Astrocyte (in vitro differentiated cells and primary cell): ENCODE results near the gene NUCKS1. TPM values are rescaled to one million over a fixed set of nuclear protein-coding genes. Genes with fewer than 3 reads are reported as not detected.

Experiments
- DNase-seq: peaks from one replicate; pipeline ENCODE4 v3.0.0-alpha.2; 2010; ENCODE audit warnings: low read depth
- FAIRE-seq: peaks from 2 replicates; lab custom pipeline; 2011; peaks lifted over from hg19 to GRCh38; lab: Jason Lieb, UNC
- H2AFZ ChIP-seq: 2 replicates; pipeline ENCODE4 v1.6.0; 2012; ENCODE audit warnings: low read depth, low read length, inconsistent platforms
- H3K27ac ChIP-seq: 2 replicates; pipeline ENCODE4 v1.5.1; 2011; ENCODE audit warnings: low read depth, low read length, inconsistent platforms
- H3K27me3 ChIP-seq: 2 replicates; pipeline ENCODE4 v1.6.0; 2011; ENCODE audit warnings: low read length, inconsistent platforms; ENCODE audit not compliant: insufficient read depth
- H3K36me3 ChIP-seq: 2 replicates; pipeline ENCODE4 v1.5.1; 2011; ENCODE audit warnings: low read length, inconsistent platforms; ENCODE audit not compliant: insufficient read depth
- H3K4me1 ChIP-seq: 2 replicates; pipeline ENCODE4 v1.5.1; 2011; ENCODE audit warnings: low read length, inconsistent platforms; ENCODE audit not compliant: insufficient read depth
- H3K4me2 ChIP-seq: 2 replicates; pipeline ENCODE4 v1.6.0; 2012; ENCODE audit warnings: low read length, inconsistent platforms
- H3K4me3 ChIP-seq: 2 replicates; pipeline ENCODE4 v1.5.1; 2011; ENCODE audit warnings: low read depth, mild to moderate bottlenecking, low read length, inconsistent platforms; ENCODE audit not compliant: insufficient read depth
- H3K79me2 ChIP-seq: 2 replicates; pipeline ENCODE4 v1.6.0; 2012; ENCODE audit warnings: mild to moderate bottlenecking, low read length, inconsistent platforms; ENCODE audit not compliant: insufficient read depth
- H3K9ac ChIP-seq: 2 replicates; pipeline ENCODE4 v1.6.0; 2012; ENCODE audit warnings: mild to moderate bottlenecking, low read length, inconsistent platforms
- H3K9me3 ChIP-seq: 2 replicates; pipeline ENCODE4 v1.5.1; 2012; ENCODE audit warnings: low read depth, mild to moderate bottlenecking, low read length, inconsistent platforms; ENCODE audit not compliant: insufficient read depth
- H4K20me1 ChIP-seq: 2 replicates; pipeline ENCODE4 v1.6.0; 2012; ENCODE audit warnings: low read length, inconsistent platforms; ENCODE audit not compliant: insufficient read depth
- H3K27ac Mint-ChIP-seq: one replicate; pipeline ENCODE4 v1.8.0; 2021; ENCODE audit warnings: mild to moderate bottlenecking, mixed read lengths; ENCODE audit not compliant: unreplicated experiment
- H3K27me3 Mint-ChIP-seq: one replicate; pipeline ENCODE4 v1.8.0; 2021; ENCODE audit warnings: low read depth, mixed read lengths; ENCODE audit not compliant: unreplicated experiment
- H3K36me3 Mint-ChIP-seq: one replicate; pipeline ENCODE4 v1.8.0; 2021; ENCODE audit warnings: low read depth, mixed read lengths; ENCODE audit not compliant: unreplicated experiment
- H3K4me1 Mint-ChIP-seq: one replicate; pipeline ENCODE4 v1.8.0; 2021; ENCODE audit warnings: low read depth, mixed read lengths; ENCODE audit not compliant: unreplicated experiment
- H3K4me3 Mint-ChIP-seq: one replicate; pipeline ENCODE4 v1.8.0; 2021; ENCODE audit warnings: mild to moderate bottlenecking, moderate library complexity, mixed read lengths; ENCODE audit not compliant: unreplicated experiment
- H3K9me3 Mint-ChIP-seq: one replicate; pipeline ENCODE4 v1.8.0; 2021; ENCODE audit warnings: mild to moderate bottlenecking, mixed read lengths; ENCODE audit not compliant: unreplicated experiment
- CTCF ChIP-seq: IDR thresholded peaks from 2 replicates; pipeline ENCODE4 v1.5.1; 2011; ENCODE audit warnings: low read depth, mild to moderate bottlenecking, inconsistent platforms, low read length, moderate library complexity; ENCODE audit not compliant: insufficient read depth
- EZH2 ChIP-seq: IDR thresholded peaks from 2 replicates; pipeline ENCODE4 v1.6.1; 2012; ENCODE audit warnings: mild to moderate bottlenecking, low read length, inconsistent platforms; ENCODE audit not compliant: insufficient read depth
- total RNA-seq: library from RNA; stranded (reverse); gene quantifications from 2 replicates; pipeline ENCODE4 v1.2.1, GENCODE V29; 2021

The NUCKS1 gene
- total RNA-seq, 1 donor from 2014 or later, result 169 TPM

GRCh38 chr1:205797168-205797567, 47.2 kb upstream of the NUCKS1 start:
- H3K36me3 ChIP-seq, result peaks cover 14% of the 10 kb centered on the region

DNA sequence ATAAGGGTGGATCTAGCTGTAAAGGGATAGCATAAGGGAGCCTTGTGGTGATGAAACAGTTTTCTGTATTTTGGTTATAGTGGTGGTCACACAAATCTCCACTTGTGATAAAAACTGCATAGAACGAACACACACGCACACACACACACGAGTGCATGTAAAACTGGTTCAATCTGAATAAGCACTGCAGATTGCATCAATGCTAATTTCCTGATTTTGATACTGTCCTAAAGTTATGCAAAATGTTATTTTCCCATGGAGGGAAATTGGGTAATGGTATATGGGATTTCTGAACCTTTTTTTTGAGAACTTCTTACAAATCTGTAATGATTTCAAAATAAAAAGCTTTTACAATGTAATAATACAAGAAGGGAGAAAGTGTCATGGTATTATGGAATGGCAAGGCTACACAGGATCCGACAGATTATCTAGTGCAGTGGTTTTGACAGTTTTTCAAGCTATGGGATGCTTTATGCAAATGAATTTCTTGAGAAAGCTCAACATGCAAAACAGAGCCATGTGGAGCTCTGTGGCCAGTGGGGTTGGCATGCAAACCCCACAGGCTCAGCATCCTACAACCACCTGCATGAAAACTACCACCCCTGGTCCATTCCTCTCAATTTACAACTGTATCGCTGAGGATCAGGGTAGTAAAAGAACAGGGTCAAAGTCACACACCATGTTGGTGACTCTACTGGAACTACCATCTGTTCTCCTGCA, 44.2 kb upstream of the NUCKS1 start:
- Histone ChIP-seq H3K4me2 (no peak overlapping the region), H3K4me3 (no peak overlapping the region), H3K9me3 (no peaks in the 10 kb centered on the region), H3K9ac (no peak overlapping the region), H3K27ac (no peak overlapping the region), H2AFZ (no peak overlapping the region), H3K4me1 (no peaks in the 10 kb centered on the region), H4K20me1 (no peaks in the 10 kb centered on the region), H3K36me3 (peaks cover 16% of the 10 kb centered on the region), H3K27me3 (no peaks in the 10 kb centered on the region), H3K79me2 (no peaks in the 10 kb centered on the region)
- Mint-ChIP-seq H3K4me3 (no peak overlapping the region), H3K36me3 (peaks cover 34% of the 10 kb centered on the region), H3K9me3 (no peaks in the 10 kb centered on the region), H3K27ac (no peak overlapping the region), H3K27me3 (no peaks in the 10 kb centered on the region), H3K4me1 (no peaks in the 10 kb centered on the region)
- DNase-seq, result no peak
- TF ChIP-seq EZH2 (no peak), CTCF (no peak)
- FAIRE-seq, result no peak

More at GRCh38 chr1:205797168-205797567, 47.2 kb upstream of the NUCKS1 start:
- no peak for FAIRE-seq
- H3K4me3 ChIP-seq, result no peak overlapping the region
- no peaks in the 10 kb centered on the region for H3K4me1 Mint-ChIP-seq
- H3K4me3 Mint-ChIP-seq, result no peak overlapping the region
- peaks cover 13% of the 10 kb centered on the region for H4K20me1 ChIP-seq
- H3K9me3 Mint-ChIP-seq, result no peaks in the 10 kb centered on the region
- H3K36me3 Mint-ChIP-seq, result peaks cover 46% of the 10 kb centered on the region
- H3K4me1 ChIP-seq, result no peaks in the 10 kb centered on the region
- TF ChIP-seq EZH2, result no peak
- no peak overlapping the region for H3K9ac ChIP-seq
- H3K9me3 ChIP-seq, result no peaks in the 10 kb centered on the region
- peaks cover 3% of the 10 kb centered on the region for H3K27me3 Mint-ChIP-seq
- H3K27me3 ChIP-seq, result no peaks in the 10 kb centered on the region
- no peak overlapping the region for H3K27ac Mint-ChIP-seq
- no peak overlapping the region for H3K4me2 ChIP-seq
- H3K79me2 ChIP-seq, result no peaks in the 10 kb centered on the region
- no peak overlapping the region for H3K27ac ChIP-seq
- no peak overlapping the region for H2AFZ ChIP-seq
- no peak for DNase-seq

- DNase-seq, result no peak
- H4K20me1 ChIP-seq, result no peaks in the 10 kb centered on the region
- H3K36me3 Mint-ChIP-seq, result peaks cover 25% of the 10 kb centered on the region
- H3K27me3 ChIP-seq, result no peaks in the 10 kb centered on the region
- H3K4me3 ChIP-seq, result no peak overlapping the region
- FAIRE-seq, result no peak
- no peaks in the 10 kb centered on the region for H3K4me1 Mint-ChIP-seq
- no peaks in the 10 kb centered on the region for H3K4me1 ChIP-seq
- H3K27ac Mint-ChIP-seq, result no peak overlapping the region
- H3K27ac ChIP-seq, result no peak overlapping the region
- H3K9me3 ChIP-seq, result no peaks in the 10 kb centered on the region
- no peaks in the 10 kb centered on the region for H3K27me3 Mint-ChIP-seq
- H3K9ac ChIP-seq, result no peak overlapping the region
- no peak overlapping the region for H3K4me2 ChIP-seq
- H2AFZ ChIP-seq, result no peak overlapping the region
- peaks cover 12% of the 10 kb centered on the region for H3K36me3 ChIP-seq
- H3K4me3 Mint-ChIP-seq, result no peak overlapping the region
- H3K9me3 Mint-ChIP-seq, result no peaks in the 10 kb centered on the region
- TF ChIP-seq CTCF, result no peak
- TF ChIP-seq EZH2, result no peak
- H3K79me2 ChIP-seq, result no peaks in the 10 kb centered on the region
Measured at GRCh38 chr1:205792961-205793673, 43.1 kb upstream of the NUCKS1 start.
